ENCODE measurements around the gene ZNF503.

Gene ZNF503

DNA sequence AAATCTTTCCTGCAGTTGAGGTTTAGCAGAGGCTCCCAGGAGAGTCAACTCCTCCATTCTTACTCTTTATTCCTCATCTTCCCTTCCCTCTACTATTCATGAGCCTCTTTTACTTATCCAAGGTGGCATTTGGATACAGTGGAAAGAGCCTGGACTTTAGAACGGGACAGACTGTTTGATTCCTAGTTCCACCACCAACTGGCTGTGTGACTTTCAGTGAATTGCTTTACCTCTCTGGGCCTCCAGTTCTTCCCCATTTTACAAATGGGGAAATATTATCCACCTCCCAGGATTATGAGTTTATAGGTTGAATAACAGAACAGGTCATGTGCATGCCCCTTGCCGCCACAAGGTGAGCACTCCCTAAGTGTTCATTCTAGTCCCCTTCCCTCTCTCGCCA lies 49.9 kb downstream of the ZNF503 start:
- no peak for DNase-seq

DNA sequence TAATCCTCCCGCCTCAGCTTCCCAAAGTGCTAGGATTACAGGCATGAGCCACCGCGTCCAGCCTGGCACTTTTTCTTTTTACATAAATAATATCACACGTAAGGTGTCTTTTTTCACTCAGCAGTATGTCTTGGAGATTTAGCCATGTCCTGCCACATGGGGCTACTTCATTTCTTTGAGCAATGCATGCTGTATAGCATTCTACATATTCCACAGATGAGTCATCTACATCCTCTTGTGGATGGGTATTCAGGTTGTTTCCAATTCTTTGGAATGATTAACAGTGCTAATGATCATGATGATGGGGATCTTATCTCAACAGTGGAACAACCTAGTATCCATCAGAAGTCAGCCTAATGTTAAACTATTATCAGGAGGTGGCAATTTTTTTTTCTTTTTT lies 50.8 kb downstream of the ZNF503 start:
- no peak for DNase-seq
